Measurements from ENCODE around the gene TMEM134.

TMEM134 gene

DNA sequence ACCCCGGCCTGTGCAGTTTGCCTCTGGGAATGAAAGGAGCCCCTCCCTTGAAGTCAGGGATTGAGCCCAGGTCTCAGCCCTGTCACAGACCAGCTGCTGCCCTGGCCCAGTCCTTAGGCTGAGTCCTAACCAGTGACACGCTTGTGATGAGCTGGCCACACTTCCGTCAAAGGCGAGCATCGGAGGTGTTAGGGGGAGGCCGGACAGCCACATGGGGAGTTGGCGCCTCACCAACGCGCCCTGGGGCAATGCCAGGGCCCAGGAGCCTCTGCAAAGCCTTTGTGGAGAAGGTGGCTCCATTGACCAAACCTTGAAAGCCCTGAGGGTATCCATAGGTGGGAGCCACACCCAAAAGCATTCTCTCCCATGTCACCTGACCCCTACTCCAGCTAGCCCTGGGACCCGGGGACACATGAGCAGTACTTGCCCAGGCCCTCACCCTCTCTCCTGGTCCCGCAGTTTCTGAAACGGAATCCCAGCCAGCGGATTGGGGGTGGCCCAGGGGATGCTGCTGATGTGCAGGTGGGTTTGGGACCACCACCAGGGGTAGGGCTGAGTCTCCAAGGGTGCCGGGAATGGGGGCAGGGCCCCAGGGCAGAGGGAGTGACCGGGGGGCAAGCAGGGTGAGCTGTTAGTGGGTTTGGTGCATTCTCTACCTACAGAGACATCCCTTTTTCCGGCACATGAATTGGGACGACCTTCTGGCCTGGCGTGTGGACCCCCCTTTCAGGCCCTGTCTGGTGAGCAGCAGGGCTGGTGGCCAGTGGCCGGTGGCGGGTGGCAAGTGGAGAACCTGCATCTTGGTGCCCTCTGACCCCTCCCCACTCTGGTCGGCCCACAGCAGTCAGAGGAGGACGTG lies 35.3 kb downstream of the TMEM134 start:
- Mint-ChIP-seq H3K9me3 (no peaks in the 10 kb centered on the region), H3K27ac (peak overlapping the region; percentile 45), H3K4me3 (no peak overlapping the region), H3K4me1 (peaks cover 16% of the 10 kb centered on the region), H3K36me3 (ENCODE audit: low read depth) (peaks cover 9% of the 10 kb centered on the region), H3K27me3 (ENCODE audit: low read depth, poor library complexity) (no peaks in the 10 kb centered on the region)
- TF ChIP-seq, protein P1, sequence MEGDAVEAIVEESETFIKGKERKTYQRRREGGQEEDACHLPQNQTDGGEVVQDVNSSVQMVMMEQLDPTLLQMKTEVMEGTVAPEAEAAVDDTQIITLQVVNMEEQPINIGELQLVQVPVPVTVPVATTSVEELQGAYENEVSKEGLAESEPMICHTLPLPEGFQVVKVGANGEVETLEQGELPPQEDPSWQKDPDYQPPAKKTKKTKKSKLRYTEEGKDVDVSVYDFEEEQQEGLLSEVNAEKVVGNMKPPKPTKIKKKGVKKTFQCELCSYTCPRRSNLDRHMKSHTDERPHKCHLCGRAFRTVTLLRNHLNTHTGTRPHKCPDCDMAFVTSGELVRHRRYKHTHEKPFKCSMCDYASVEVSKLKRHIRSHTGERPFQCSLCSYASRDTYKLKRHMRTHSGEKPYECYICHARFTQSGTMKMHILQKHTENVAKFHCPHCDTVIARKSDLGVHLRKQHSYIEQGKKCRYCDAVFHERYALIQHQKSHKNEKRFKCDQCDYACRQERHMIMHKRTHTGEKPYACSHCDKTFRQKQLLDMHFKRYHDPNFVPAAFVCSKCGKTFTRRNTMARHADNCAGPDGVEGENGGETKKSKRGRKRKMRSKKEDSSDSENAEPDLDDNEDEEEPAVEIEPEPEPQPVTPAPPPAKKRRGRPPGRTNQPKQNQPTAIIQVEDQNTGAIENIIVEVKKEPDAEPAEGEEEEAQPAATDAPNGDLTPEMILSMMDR (IDR thresholded peaks at IDR 0.05): no peak
- DNase-seq: no peak

- TF ChIP-seq, protein P1 (IDR thresholded peaks at IDR 0.05): no peak
- Mint-ChIP-seq H3K4me3 (no peak overlapping the region), H3K9me3 (no peaks in the 10 kb centered on the region), H3K27me3 (ENCODE audit: low read depth, poor library complexity) (no peaks in the 10 kb centered on the region), H3K36me3 (ENCODE audit: low read depth) (peaks cover 9% of the 10 kb centered on the region), H3K27ac (no peak overlapping the region), H3K4me1 (peaks cover 21% of the 10 kb centered on the region)
- no peak for DNase-seq
Observed at GRCh38 chr11:67432655-67433349, 36.2 kb downstream of the TMEM134 start.

DNA sequence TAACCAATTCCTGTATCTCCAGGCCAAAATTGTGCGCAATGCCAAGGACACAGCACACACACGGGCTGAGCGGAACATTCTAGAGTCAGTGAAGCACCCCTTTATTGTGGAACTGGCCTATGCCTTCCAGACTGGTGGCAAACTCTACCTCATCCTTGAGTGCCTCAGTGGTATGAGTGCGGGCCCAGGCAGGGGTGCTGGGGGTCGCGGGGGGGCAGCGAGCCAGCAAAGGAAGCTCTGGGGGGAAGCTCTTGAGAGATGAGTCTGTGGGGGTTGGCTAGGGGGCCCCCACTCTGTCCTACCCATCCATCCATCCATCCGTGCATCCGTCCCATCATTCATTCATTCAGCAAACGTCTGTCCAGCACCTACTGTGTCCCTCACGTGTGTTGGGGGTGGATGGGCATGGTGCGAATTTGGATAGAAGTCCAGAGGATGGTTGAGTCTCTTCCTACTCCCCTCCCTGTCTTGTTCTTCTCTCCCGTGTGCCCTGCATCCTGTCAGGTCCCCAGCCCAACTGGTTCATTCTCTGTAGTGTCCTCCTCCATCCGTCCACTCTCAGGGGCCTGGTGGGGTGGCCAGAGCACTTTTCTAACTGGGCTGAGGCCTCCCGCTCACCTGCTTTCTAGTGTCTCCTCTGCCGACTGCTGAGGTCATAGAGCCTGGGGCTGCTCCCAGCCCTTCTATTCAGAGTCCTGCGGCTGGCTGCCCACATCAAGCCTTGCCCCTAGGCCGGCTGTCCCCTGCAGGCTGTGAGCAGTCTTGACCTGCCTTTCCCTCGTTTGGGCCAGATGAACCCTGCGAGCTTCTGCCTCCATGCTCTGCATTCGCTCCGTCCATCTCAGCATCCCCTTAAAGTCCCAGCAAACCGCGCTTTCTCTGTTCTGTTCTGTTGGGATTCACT lies 37.5 kb downstream of the TMEM134 start:
- no peak for DNase-seq
- TF ChIP-seq, protein P1 (IDR thresholded peaks at IDR 0.05): no peak
- Mint-ChIP-seq H3K9me3 (no peaks in the 10 kb centered on the region), H3K27ac (peak overlapping the region; percentile 59), H3K4me1 (peaks cover 22% of the 10 kb centered on the region), H3K36me3 (ENCODE audit: low read depth) (peaks cover 9% of the 10 kb centered on the region), H3K4me3 (no peak overlapping the region), H3K27me3 (ENCODE audit: low read depth, poor library complexity) (no peaks in the 10 kb centered on the region)

GRCh38 chr11:67429722-67430121 lies 39.3 kb downstream of the TMEM134 start:
- Mint-ChIP-seq H3K9me3 (no peaks in the 10 kb centered on the region), H3K4me1 (peaks cover 19% of the 10 kb centered on the region), H3K27me3 (ENCODE audit: low read depth, poor library complexity) (peaks cover 4% of the 10 kb centered on the region), H3K4me3 (peak overlapping the region; percentile 96), H3K36me3 (ENCODE audit: low read depth) (peaks cover 9% of the 10 kb centered on the region), H3K27ac (no peak overlapping the region)
- DNase-seq: no peak
- TF ChIP-seq, protein P1 (IDR thresholded peaks at IDR 0.05): no peak

DNA sequence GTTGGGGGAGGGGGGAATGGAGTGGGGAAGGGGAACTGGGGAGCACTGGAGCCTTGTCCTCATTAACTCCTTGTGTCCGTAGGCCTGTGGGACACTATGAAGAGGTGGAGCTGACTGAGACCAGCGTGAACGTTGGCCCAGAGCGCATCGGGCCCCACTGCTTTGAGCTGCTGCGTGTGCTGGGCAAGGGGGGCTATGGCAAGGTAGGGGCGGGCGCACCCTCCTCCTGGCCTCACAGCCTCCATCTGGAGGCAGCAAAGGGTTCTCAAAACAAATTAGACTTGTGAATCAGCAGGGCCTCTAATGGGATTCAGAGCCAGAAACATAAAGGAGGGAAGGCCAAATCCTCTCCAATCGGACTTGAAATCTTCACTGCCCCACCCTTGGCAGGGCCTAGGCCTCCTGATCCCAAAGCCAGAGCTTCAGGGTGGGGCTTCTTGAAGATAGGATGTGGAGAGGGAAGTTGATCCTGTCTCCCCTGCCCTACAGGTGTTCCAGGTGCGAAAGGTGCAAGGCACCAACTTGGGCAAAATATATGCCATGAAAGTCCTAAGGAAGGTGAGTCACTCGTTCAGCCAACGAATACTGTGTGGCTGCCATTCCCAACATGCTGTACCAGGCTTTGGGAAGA lies 39.9 kb downstream of the TMEM134 start:
- peaks cover 19% of the 10 kb centered on the region for H3K4me1 Mint-ChIP-seq
- peaks cover 4% of the 10 kb centered on the region for H3K27me3 Mint-ChIP-seq (ENCODE audit: low read depth, poor library complexity)
- H3K4me3 Mint-ChIP-seq: peak overlapping the region; percentile 96
- no peaks in the 10 kb centered on the region for H3K9me3 Mint-ChIP-seq
- DNase-seq: no peak
- TF ChIP-seq, protein P1 (IDR thresholded peaks at IDR 0.05): no peak
- peaks cover 9% of the 10 kb centered on the region for H3K36me3 Mint-ChIP-seq (ENCODE audit: low read depth)
- H3K27ac Mint-ChIP-seq: peak overlapping the region; percentile 97
